A549 treated with CORT108297 at 1 μM for 4 hours (cell line): Measurements from ENCODE around the gene LILRA6. TPM values are rescaled to one million over a fixed set of nuclear protein-coding genes. Genes with fewer than 3 reads are reported as not detected.

ENCODE experiments used
- total RNA-seq: library from RNA; stranded (reverse); fragments of 200-300 nt; extraction: Qiagen RNA extraction; gene quantifications from 5 replicates; pipeline ENCODE4 v1.2.3, GENCODE V29; 2022

The LILRA6 gene
- total RNA-seq, result 0.06 TPM in 1 of 5 replicates, not detected in the others

DNA sequence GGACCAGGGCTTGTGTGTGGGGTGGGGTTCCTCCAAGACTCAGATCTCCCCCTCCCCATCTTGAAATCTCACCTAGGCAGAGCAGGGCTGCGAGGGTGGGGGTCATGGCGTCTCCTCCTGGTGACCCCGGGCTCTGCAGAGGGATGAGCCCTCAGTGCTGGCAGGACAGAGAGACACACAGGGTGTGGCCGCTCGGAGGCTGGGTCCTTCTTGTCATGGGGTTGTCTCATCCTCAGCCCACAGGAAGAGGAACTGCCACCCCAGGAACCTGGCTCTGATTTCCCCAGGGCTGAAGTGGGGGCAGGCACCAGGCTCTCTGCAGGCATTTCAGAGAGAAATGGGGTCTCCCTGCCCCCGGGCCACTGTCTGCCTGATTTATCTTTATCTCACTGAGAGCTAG is at the start of gene LILRA6:
LILRA6 (minus strand) TSS at position 145 of the 400 bp plus-strand sequence.

DNA sequence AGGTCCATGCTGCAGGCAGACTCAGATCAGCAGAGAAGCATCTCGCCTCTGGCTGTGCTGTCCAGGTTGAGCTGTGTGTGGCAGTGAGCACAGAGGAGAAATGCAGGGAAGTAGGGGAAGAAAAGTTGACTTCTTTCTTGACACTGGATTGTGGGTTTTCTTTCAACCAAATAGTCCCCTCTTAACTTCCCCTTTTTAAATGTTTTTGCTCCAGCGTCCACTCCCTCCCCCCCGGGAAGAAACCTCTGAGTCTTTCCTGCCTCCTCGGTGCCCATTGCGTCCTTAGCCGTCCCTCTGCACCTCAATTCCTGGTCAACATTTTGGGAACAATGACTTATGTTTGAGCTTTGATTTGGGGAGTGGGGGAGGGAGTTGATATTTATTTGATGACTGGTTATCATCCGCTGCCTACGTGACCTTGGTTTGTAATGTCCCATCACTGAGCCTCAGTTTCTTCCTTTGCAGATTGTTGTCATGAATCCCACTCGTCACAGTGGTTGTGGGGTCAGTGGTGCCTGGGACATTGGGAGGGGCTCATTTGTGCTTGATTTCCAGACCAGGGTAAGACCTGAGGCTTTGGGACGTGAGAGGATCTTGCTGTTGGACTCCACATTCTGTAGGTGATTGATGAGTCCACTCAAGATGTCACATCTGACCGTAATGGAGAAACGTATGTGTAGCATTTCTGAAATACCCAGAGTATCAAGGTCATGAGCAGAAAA is 38.6 kb upstream of the LILRA6 start, which contains the start of gene LILRB2:
LILRB2 (minus strand) TSS at position 104 of the 722 bp plus-strand sequence. CDS start 614 bp downstream, outside the sequence.

DNA sequence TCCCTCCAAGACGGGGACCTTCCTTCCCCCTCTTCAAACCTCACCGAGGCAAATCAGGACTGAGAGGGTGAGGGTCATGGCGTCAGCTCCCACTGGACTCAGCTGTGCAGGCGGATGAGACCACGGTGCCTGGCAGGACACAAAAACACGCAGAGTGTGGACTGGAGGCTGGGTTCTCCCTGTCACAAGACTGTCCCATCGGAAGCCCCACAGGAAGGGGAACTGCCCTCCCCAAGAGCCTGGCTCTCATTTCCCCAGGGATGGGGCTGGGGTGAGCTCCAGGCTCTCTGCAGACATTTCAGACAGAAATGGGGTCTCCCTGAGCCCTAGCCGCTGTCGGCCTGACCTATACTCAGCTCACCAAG is 14.5 kb upstream of the LILRA6 start, which contains the start of gene LILRB5:
LILRB5 (minus strand) TSS at position 158 of the 365 bp plus-strand sequence; CDS start at position 78, 80 bp downstream.

DNA sequence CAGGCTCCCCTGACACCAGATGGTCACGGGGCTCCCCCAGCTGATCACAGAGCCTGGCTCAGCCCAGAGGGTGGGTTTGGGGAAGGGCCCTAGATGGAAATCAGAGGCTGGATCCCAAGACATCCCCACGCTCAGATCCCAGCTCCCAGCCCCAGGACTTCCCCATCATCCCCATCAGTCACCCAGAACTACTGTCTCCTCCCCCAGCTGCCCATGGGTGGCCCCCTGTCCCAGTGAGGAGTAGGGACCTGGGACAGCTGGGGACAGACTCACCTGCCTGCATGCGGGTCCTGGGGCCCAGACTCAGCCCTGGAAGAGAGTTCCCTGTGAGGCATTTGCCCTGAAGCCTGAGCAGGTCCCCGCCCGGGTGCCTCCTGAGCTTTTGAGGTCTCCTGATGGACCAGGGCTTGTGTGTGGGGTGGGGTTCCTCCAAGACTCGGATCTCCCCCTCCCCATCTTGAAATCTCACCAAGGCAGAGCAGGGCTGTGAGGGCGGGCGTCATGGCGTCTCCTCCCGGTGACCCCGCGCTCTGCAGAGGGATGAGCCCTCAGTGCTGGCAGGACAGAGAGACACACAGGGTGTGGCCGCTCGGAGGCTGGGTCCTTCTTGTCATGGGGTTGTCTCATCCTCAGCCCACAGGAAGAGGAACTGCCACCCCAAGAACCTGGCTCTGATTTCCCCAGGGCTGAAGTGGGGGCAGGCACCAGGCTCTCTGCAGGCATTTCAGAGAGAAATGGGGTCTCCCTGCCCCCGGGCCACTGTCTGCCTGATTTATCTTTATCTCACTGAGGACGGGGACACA is 19.9 kb downstream of the LILRA6 start, which contains the start of gene LILRB3:
LILRB3 (minus strand) TSS at position 534 of the 803 bp plus-strand sequence; CDS start at position 503, 31 bp downstream.

DNA sequence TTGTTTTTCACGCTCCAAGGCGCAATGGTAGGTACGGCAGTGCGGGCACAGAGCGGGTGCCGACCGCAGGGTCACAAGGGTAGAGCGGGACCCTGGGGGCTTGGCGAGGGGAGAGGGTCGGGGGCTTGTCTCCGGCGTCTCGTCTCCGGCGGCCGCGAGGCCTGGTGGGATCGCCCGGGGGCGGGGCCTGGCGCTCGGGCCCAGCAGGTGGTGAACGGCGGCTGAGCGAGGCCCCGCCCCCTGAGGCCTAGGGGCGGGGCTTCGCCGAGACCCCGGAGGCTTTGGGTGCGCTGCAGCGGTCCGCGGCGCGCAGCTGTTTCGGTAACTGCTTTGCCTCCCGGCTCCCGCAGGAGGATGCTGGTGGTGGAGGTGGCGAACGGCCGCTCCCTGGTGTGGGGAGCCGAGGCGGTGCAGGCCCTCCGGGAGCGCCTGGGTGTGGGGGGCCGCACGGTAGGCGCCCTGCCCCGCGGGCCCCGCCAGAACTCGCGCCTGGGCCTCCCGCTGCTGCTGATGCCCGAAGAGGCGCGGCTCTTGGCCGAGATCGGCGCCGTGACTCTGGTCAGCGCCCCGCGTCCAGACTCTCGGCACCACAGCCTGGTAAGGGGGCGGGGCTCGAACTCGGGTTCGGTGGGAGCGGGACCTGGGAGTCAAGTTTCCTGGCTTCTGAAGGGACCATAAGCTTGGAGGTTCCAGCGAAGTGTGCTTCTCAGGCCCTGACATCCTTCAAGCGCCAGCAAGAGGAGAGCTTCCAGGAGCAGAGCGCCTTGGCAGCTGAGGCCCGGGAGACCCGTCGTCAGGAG is 51.4 kb downstream of the LILRA6 start, which contains the start of gene TSEN34:
TSEN34 (plus strand) TSS at position 298 of the 800 bp plus-strand sequence; CDS start at position 355, 57 bp downstream.

DNA sequence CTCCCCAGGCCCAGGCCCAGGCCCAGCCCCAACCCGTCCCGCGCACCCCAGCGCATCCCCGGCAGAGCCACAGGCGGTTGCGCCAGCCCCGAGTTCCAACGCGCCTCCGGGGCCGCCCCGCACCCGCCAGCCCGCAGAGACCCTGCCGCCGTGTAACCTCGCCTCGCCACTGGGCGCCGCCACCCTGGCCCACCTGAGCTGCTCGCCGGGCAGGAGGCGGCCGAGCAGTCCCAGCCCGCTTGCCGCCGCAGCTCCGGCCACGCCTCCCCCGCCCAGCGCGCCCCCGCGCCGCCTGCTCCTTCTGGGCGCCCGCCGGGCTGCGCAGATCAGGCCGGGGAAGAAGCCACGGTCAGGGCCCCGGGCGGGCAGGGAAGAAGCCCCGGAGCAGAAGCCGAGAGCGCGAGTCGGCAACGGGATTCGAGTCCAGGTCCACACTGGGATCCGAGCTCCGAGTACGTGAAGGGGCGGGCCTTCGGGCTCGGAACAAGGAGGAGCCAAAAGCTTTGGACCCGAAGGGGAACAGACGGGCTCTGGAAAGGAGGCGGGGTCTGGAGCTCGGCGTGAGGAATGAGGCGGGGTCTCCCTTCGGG is 53.4 kb downstream of the LILRA6 start, which contains the start of gene MBOAT7:
MBOAT7 (minus strand) TSS at position 436 of the 590 bp plus-strand sequence. CDS start 1,072 bp downstream, outside the sequence.

Other genes with a start within 250 kb of the LILRA6 start
- 0.36 to 0.93 TPM (median 0.50 TPM) in 5 replicates for gene VSTM1, start 178.9 kb downstream of the LILRA6 start, total RNA-seq
- gene TARM1, start 161.4 kb downstream of the LILRA6 start, total RNA-seq, result not detected in 5 replicates
- 0.30 to 0.57 TPM (median 0.36 TPM) in 5 replicates for gene OSCAR, start 142.0 kb downstream of the LILRA6 start, total RNA-seq
- 208 to 257 TPM (median 223 TPM) in 5 replicates for gene NDUFA3, start 139.9 kb downstream of the LILRA6 start, total RNA-seq
- gene TFPT, start 127.1 kb downstream of the LILRA6 start, total RNA-seq, result 20.8 to 25.0 TPM (median 21.5 TPM) in 5 replicates
- 111 to 121 TPM (median 116 TPM) in 5 replicates for gene PRPF31, start 127.0 kb downstream of the LILRA6 start, total RNA-seq
- 54.2 to 70.0 TPM (median 69.5 TPM) in 5 replicates for gene CNOT3, start 105.0 kb downstream of the LILRA6 start, total RNA-seq
- 7.5 to 9.4 TPM (median 8.5 TPM) in 5 replicates for gene LENG1, start 83.1 kb downstream of the LILRA6 start, total RNA-seq
- 1.0 to 1.7 TPM (median 1.2 TPM) in 5 replicates for gene TMC4, start 69.6 kb downstream of the LILRA6 start, total RNA-seq
- gene MBOAT7, start 53.2 kb downstream of the LILRA6 start, total RNA-seq, result 121 to 181 TPM (median 160 TPM) in 5 replicates
- 77.8 to 137 TPM (median 131 TPM) in 5 replicates for gene TSEN34, start 51.5 kb downstream of the LILRA6 start, total RNA-seq
- gene RPS9, start 41.9 kb downstream of the LILRA6 start, total RNA-seq, result 2,162 to 2,522 TPM (median 2,268 TPM) in 5 replicates
- 0.06 to 0.25 TPM (median 0.09 TPM) in 3 of 5 replicates, not detected in the others for gene LILRB3, start 19.8 kb downstream of the LILRA6 start, total RNA-seq
- gene LILRB5, start 14.5 kb upstream of the LILRA6 start, total RNA-seq, result 0.03 to 0.06 TPM in 2 of 5 replicates, not detected in the others
- gene LILRB2, start 38.3 kb upstream of the LILRA6 start, total RNA-seq, result 0.05 to 0.13 TPM (median 0.09 TPM) in 3 of 5 replicates, not detected in the others
- gene LILRA5, start 70.4 kb upstream of the LILRA6 start, total RNA-seq, result not detected in 5 replicates
- 0.13 TPM in 1 of 5 replicates, not detected in the others for gene LILRA4, start 96.4 kb upstream of the LILRA6 start, total RNA-seq
- not detected in 5 replicates for gene LAIR1, start 122.1 kb upstream of the LILRA6 start, total RNA-seq
- gene TTYH1, start 172.7 kb upstream of the LILRA6 start, total RNA-seq, result 0.07 to 0.27 TPM (median 0.20 TPM) in 3 of 5 replicates, not detected in the others
- gene LENG8, start 206.4 kb upstream of the LILRA6 start, total RNA-seq, result 68.5 to 144 TPM (median 126 TPM) in 5 replicates
- 3.7 to 8.0 TPM (median 7.3 TPM) in 5 replicates for gene LENG9, start 221.0 kb upstream of the LILRA6 start, total RNA-seq
- gene CDC42EP5, start 230.5 kb upstream of the LILRA6 start, total RNA-seq, result not detected in 5 replicates